Transverse colon (tissue), 4 donors: ENCODE measurements around the gene CHSY3. TPM values are rescaled to one million over a fixed set of nuclear protein-coding genes. Genes with fewer than 3 reads are reported as not detected.

ENCODE experiments used
- DNase-seq: peaks from one replicate; pipeline ENCODE4 v3.0.0-alpha.2; 2019
- H3K27ac ChIP-seq, 4 donors: fragments of 200-600 bp; sonication (generic); 2 replicates each; pipeline ENCODE4 v1.5.1; 2016 to 2018; ENCODE audit warnings: inconsistent platforms in 4 of 4
- H3K27me3 ChIP-seq: fragments of 200-600 bp; sonication (generic); 2 replicates; pipeline ENCODE4 v1.5.1; 2017; ENCODE audit warnings: inconsistent platforms
- H3K36me3 ChIP-seq, 4 donors: fragments of 200-600 bp; sonication (generic); 2 replicates each; pipeline ENCODE4 v1.5.1; 2017 to 2019; ENCODE audit warnings: inconsistent platforms in 4 of 4
- H3K4me1 ChIP-seq, 4 donors: fragments of 200-600 bp; sonication (generic); 2 replicates each; pipeline ENCODE4 v1.5.1; 2017 to 2020; ENCODE audit warnings: inconsistent platforms in 4 of 4
- H3K4me3 ChIP-seq, 4 donors: fragments of 200-600 bp; sonication (generic); 1 replicate in 1 of 4; 2 replicates in 3 of 4; pipeline versions ENCODE4 v1.5.1 to v1.6.1; 2017 to 2019; ENCODE audit warnings: inconsistent platforms in 4 of 4
- H3K9me3 ChIP-seq, 2 donors: fragments of 200-600 bp; sonication (generic); 2 replicates each; pipeline ENCODE4 v1.5.1; 2017 to 2019; ENCODE audit warnings: inconsistent platforms in 2 of 2
- CTCF ChIP-seq, 5 experiments: fragments of 200-600 bp in 3 of 5; fragments of 450-650 bp in 2 of 5; sonication (generic) in 3 of 5; IDR thresholded peaks; 1 replicate in 2 of 5; 2 replicates in 3 of 5; pipeline ENCODE4 v1.5.1; 2016 to 2017; ENCODE audit warnings: antibody characterized with exemption in 5 of 5, inconsistent platforms in 3 of 5, mild to moderate bottlenecking in 2 of 5, moderate library complexity in 1 of 5
- EP300 ChIP-seq: sonication (generic); formaldehyde crosslinking; IDR thresholded peaks from one replicate; pipeline ENCODE4 v1.6.1; 2017; ENCODE audit warnings: antibody characterized with exemption, low read depth
- POLR2A ChIP-seq: fragments of 450-650 bp; IDR thresholded peaks from one replicate; pipeline ENCODE4 v1.6.1; 2016; ENCODE audit warnings: antibody characterized with exemption, mild to moderate bottlenecking, moderate library complexity
- POLR2AphosphoS5 ChIP-seq, 3 donors: sonication (generic); formaldehyde crosslinking; IDR thresholded peaks; one replicate each; pipeline ENCODE4 v1.6.1; 2016; ENCODE audit warnings: antibody characterized with exemption in 3 of 3
- WGBS, 2 donors: methylation state at CpG; one replicate each; pipeline ENCODE4 v1.1.5; 2018; ENCODE audit warnings: low coverage in 1 of 2; 5-methylcytosine and 5-hydroxymethylcytosine counted together
- in situ Hi-C, 4 donors: fragments of 200-750 bp; cut with MboI; loops; one replicate each; pipeline versions ENCODE4 v1.15.0 to v1.15.1; 2017; ENCODE audit warnings: low sequenced_read_pairs in 3 of 4, low pct_ligation_motif_present in 1 of 4, low pct_unique_long_range_greater_than_20kb in 1 of 4
- intact Hi-C: fragments of 100-400 bp; cut with DNase I; formaldehyde crosslinking; loops from one replicate; pipeline ENCODE4 v1.15.1; 2023; ENCODE audit warnings: low total_unique reads
- total RNA-seq, 4 donors: library from RNA; depleted of rRNA; stranded (reverse); fragments of >200 nt; gene quantifications; one replicate each; pipeline ENCODE4 v1.1.0, GENCODE V29; 2016

Gene CHSY3
- total RNA-seq, 4 donors from 2014 or later: 0.27 to 0.79 (median 0.49) TPM

GRCh38 chr5:130037905-130038304 is 133.6 kb downstream of the CHSY3 start:
- H3K27me3 ChIP-seq: no peaks in the 10 kb centered on the region
- no peaks in the 10 kb centered on the region for H3K36me3 ChIP-seq
- no peak overlapping the region for H3K4me3 ChIP-seq
- TF ChIP-seq POLR2AphosphoS5 (IDR thresholded peaks at IDR 0.05) (no peak), EP300 (no peak), CTCF (IDR thresholded peaks at IDR 0.05) (no peak), POLR2A (no peak)
- no peaks in the 10 kb centered on the region for H3K9me3 ChIP-seq
- no peak for DNase-seq
- no peaks in the 10 kb centered on the region for H3K4me1 ChIP-seq
- intact Hi-C loops (no loop called here), in situ Hi-C loops (no loop called here)
- H3K27ac ChIP-seq: no peak overlapping the region

DNA sequence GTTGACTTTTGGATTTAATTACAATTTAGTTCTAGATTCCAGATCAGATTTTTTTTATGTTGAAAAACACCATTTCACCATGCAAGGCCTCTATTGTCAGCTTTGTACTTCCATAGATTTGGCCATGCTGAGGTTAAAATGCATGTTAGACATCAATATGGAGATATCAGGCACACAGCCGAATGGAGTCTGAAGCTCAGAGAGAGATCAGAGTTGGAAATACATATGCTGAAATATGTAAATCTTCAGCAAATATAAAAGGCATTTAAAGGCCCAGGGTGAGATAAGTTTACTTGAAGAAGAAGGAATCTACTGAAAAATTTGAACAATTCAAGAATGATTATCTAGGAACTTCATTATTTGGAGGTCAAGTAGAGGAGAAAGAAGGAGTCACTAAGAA is 139.6 kb downstream of the CHSY3 start:
- in situ Hi-C loops (no loop called here), intact Hi-C loops (no loop called here)
- Histone ChIP-seq H3K27me3 (no peaks in the 10 kb centered on the region), H3K27ac (no peak overlapping the region), H3K4me1 (no peaks in the 10 kb centered on the region), H3K36me3 (no peaks in the 10 kb centered on the region), H3K9me3 (no peaks in the 10 kb centered on the region), H3K4me3 (no peak overlapping the region)
- TF ChIP-seq POLR2A (no peak), POLR2AphosphoS5 (IDR thresholded peaks at IDR 0.05) (no peak), CTCF (IDR thresholded peaks at IDR 0.05) (no peak), EP300 (no peak)
- WGBS, 2 donors: 83 to 85% methylated on average over 1 of the region's 1 CpG
- no peak for DNase-seq

GRCh38 chr5:130045334-130045733 is 141.1 kb downstream of the CHSY3 start:
- H3K27ac ChIP-seq: no peak overlapping the region
- H3K4me3 ChIP-seq: no peak overlapping the region
- no peaks in the 10 kb centered on the region for H3K4me1 ChIP-seq
- no peaks in the 10 kb centered on the region for H3K9me3 ChIP-seq
- DNase-seq: no peak
- 73 to 79% methylated on average over 2 to 3 of the region's 3 CpGs for WGBS, 2 donors
- in situ Hi-C loops: no loop called here
- intact Hi-C loops: no loop called here
- TF ChIP-seq POLR2A (no peak), POLR2AphosphoS5 (IDR thresholded peaks at IDR 0.05) (no peak), EP300 (no peak)
- H3K36me3 ChIP-seq: no peaks in the 10 kb centered on the region
- no peaks in the 10 kb centered on the region for H3K27me3 ChIP-seq

- no peak for DNase-seq
- Histone ChIP-seq H3K4me3 (no peak overlapping the region), H3K4me1 (no peaks in the 10 kb centered on the region), H3K36me3 (no peaks in the 10 kb centered on the region), H3K27ac (no peak overlapping the region), H3K9me3 (no peaks in the 10 kb centered on the region), H3K27me3 (no peaks in the 10 kb centered on the region)
- TF ChIP-seq CTCF (IDR thresholded peaks at IDR 0.05) (no peak), POLR2A (no peak), POLR2AphosphoS5 (IDR thresholded peaks at IDR 0.05) (no peak)
- intact Hi-C loops: no loop called here
- WGBS, 2 donors: 68 to 74% methylated on average over 3 of the region's 3 CpGs
- in situ Hi-C loops: no loop called here
These were observed 146.3 kb downstream of the CHSY3 start for GRCh38 chr5:130050585-130050984.

DNA sequence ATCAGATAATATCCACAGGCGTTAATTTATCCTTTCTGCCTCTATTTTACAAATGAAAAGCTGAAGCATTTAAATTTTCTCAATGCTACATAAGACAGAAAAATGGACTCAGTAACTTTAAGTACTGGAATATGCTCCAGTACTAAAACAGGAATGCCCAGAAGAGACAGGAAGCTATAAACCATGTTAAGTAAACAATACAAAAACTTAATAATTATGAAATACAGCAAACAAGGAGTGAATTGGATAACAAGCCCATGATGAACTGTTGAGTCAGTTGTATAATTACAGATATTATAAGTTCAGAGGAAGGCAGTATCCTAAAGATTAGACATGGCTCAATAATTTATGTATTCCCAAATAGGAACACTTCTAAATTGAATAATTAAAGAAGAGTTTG is 148.5 kb downstream of the CHSY3 start:
- H3K36me3 ChIP-seq: no peaks in the 10 kb centered on the region
- no peaks in the 10 kb centered on the region for H3K27me3 ChIP-seq
- no peak overlapping the region for H3K27ac ChIP-seq
- H3K4me3 ChIP-seq: no peak overlapping the region
- no peak for DNase-seq
- intact Hi-C loops (no loop called here), in situ Hi-C loops (no loop called here)
- H3K9me3 ChIP-seq: no peaks in the 10 kb centered on the region
- TF ChIP-seq EP300 (no peak), POLR2A (no peak), CTCF (IDR thresholded peaks at IDR 0.05) (no peak), POLR2AphosphoS5 (IDR thresholded peaks at IDR 0.05) (no peak)
- H3K4me1 ChIP-seq: no peaks in the 10 kb centered on the region
- WGBS, 2 donors: 67 to 87% methylated on average over 1 of the region's 1 CpG
